Measurements from ENCODE around the gene C19orf38. TPM values are rescaled to one million over a fixed set of nuclear protein-coding genes. Genes with fewer than 3 reads are reported as not detected.

C19orf38 gene
- polyA plus RNA-seq, 1 of the 3 experiments (the other 2 are of a cell fraction), result 0.15 TPM

DNA sequence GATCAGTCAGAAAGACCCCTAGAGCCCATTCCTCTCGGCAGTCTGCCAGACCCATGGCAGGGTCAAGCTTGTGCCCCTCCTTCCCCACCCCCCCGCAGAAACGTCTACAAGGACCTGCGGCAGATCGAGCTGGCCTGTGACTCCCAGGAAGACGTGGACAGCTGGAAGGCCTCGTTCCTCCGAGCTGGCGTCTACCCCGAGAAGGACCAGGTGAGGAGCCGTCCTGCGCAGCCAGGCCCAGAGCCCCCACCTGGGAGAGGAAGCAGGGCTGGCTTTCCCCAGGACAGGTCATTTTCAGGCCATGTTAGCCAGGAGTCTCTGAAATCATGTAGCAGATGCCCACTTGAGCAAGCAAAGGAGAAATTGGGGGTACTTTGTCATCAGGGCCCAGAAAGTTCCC lies 24.5 kb upstream of the C19orf38 start:
- 89% methylated on average over 7 of the region's 12 CpGs for WGBS (ENCODE audit: low lambda C conversion rate)
- Histone ChIP-seq H3K27ac (ENCODE audit: low read depth in 2 of 2, low read length in 1 of 2) (no peak overlapping the region), H3K4me2 (no peak overlapping the region), H3K27me3 (ENCODE audit: insufficient read depth) (no peaks in the 10 kb centered on the region), H3K4me1 (ENCODE audit: control insufficient read depth in 1 of 2, insufficient read depth in 2 of 2, low read depth in 1 of 2, low read length in 1 of 2) (peaks cover 0 to 24% of the 10 kb centered on the region in 2 experiments; a peak in 1 of 4 replicates), H3K36me3 (replicated peaks in 1 of 2; ENCODE audit: control insufficient read depth in 1 of 2, insufficient read depth in 2 of 2, low read length in 1 of 2) (peaks cover 16 to 21% of the 10 kb centered on the region in 2 experiments), H3K79me2 (ENCODE audit: insufficient read depth) (no peaks in the 10 kb centered on the region), H3F3A (replicated peaks; ENCODE audit: insufficient read depth) (no peaks in the 10 kb centered on the region), H3K9me3 (no peaks in the 10 kb centered on the region), H3K4me3 (ENCODE audit: low read depth in 2 of 2, low read length in 1 of 2) (no peak overlapping the region), H3K9me2 (no peaks in the 10 kb centered on the region), H2AFZ (ENCODE audit: low read depth) (no peak overlapping the region), H4K20me1 (ENCODE audit: insufficient read depth) (no peaks in the 10 kb centered on the region), H3K9ac (no peak overlapping the region)
- CTCF ChIA-PET, result interaction anchor here (0.9 to 2.1 kb wide), 4 partner anchors 14 to 47 kb away, joined by 3 to 9 read pairs (median 3); no protein-coding TSS in a partner anchor
- DNase-seq, result no peak
- TF ChIP-seq, protein P1, sequence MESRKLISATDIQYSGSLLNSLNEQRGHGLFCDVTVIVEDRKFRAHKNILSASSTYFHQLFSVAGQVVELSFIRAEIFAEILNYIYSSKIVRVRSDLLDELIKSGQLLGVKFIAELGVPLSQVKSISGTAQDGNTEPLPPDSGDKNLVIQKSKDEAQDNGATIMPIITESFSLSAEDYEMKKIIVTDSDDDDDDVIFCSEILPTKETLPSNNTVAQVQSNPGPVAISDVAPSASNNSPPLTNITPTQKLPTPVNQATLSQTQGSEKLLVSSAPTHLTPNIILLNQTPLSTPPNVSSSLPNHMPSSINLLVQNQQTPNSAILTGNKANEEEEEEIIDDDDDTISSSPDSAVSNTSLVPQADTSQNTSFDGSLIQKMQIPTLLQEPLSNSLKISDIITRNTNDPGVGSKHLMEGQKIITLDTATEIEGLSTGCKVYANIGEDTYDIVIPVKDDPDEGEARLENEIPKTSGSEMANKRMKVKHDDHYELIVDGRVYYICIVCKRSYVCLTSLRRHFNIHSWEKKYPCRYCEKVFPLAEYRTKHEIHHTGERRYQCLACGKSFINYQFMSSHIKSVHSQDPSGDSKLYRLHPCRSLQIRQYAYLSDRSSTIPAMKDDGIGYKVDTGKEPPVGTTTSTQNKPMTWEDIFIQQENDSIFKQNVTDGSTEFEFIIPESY (IDR thresholded peaks at IDR 0.05; ENCODE audit: borderline replicate concordance, low read depth), result no peak
- TF ChIP-seq, protein P2, sequence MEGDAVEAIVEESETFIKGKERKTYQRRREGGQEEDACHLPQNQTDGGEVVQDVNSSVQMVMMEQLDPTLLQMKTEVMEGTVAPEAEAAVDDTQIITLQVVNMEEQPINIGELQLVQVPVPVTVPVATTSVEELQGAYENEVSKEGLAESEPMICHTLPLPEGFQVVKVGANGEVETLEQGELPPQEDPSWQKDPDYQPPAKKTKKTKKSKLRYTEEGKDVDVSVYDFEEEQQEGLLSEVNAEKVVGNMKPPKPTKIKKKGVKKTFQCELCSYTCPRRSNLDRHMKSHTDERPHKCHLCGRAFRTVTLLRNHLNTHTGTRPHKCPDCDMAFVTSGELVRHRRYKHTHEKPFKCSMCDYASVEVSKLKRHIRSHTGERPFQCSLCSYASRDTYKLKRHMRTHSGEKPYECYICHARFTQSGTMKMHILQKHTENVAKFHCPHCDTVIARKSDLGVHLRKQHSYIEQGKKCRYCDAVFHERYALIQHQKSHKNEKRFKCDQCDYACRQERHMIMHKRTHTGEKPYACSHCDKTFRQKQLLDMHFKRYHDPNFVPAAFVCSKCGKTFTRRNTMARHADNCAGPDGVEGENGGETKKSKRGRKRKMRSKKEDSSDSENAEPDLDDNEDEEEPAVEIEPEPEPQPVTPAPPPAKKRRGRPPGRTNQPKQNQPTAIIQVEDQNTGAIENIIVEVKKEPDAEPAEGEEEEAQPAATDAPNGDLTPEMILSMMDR (IDR thresholded peaks at IDR 0.05), result no peak
- TF ChIP-seq FOXJ3 (CRISPR knock-in tag; IDR thresholded peaks at IDR 0.05) (no peak), NFIC (IDR thresholded peaks at IDR 0.05; ENCODE audit: borderline replicate concordance) (no peak), EZH2phosphoT487 (IDR thresholded peaks at IDR 0.05; ENCODE audit: borderline replicate concordance, low read depth) (no peak), SMC3 (IDR thresholded peaks at IDR 0.05; ENCODE audit: low read depth, low read length) (no peak), FOSL2 (IDR thresholded peaks at IDR 0.05; ENCODE audit: borderline replicate concordance, low read depth) (no peak)
- POLR2A ChIA-PET, result no interaction called here

DNA sequence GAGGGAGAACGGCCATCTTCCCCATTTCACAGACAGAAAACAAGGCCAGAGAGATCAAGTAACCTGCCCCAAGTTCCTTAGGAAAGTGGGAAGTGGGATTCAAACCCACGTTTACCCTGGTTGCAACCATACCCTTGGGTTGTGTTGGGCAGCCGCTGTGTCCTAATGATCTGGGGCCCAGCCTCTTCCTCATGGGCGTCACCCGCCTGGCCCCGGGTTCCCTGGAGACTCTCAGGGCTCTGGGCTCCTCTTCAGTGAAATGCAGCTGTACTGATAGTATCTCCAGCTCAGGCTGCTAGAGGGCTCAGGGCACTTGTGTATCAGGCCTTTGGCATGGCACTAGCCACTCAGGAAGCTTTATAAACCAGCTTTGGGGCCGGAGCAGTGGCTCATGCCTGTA lies 22.0 kb upstream of the C19orf38 start:
- POLR2A ChIA-PET, result interaction anchor here (1.2 kb wide), 1 partner anchor 8 kb away, joined by 5 read pairs; no protein-coding TSS in a partner anchor
- H3K4me2 ChIP-seq, result no peak overlapping the region

More for the DNA sequence above, 22.0 kb upstream of the C19orf38 start:
- no peaks in the 10 kb centered on the region for H3K27me3 ChIP-seq (ENCODE audit: insufficient read depth)
- H3K9me3 ChIP-seq, result no peaks in the 10 kb centered on the region
- H3K9ac ChIP-seq, result no peak overlapping the region
- H3K27ac ChIP-seq (ENCODE audit: low read depth in 2 of 2, low read length in 1 of 2), result no peak overlapping the region
- peaks cover 0 to 2% of the 10 kb centered on the region in 2 experiments; a peak in 1 of 4 replicates for H3K4me1 ChIP-seq (ENCODE audit: control insufficient read depth in 1 of 2, insufficient read depth in 2 of 2, low read depth in 1 of 2, low read length in 1 of 2)
- H3K79me2 ChIP-seq (ENCODE audit: insufficient read depth), result no peaks in the 10 kb centered on the region
- peaks cover 13 to 24% of the 10 kb centered on the region in 2 experiments for H3K36me3 ChIP-seq (replicated peaks in 1 of 2; ENCODE audit: control insufficient read depth in 1 of 2, insufficient read depth in 2 of 2, low read length in 1 of 2)
- no peaks in the 10 kb centered on the region for H4K20me1 ChIP-seq (ENCODE audit: insufficient read depth)
- no peak overlapping the region for H2AFZ ChIP-seq (ENCODE audit: low read depth)
- peak; percentile 38 for DNase-seq
- WGBS (ENCODE audit: low lambda C conversion rate), result 88% methylated on average over 3 of the region's 7 CpGs
- H3K9me2 ChIP-seq, result no peaks in the 10 kb centered on the region
- H3K4me3 ChIP-seq (ENCODE audit: low read depth in 2 of 2, low read length in 1 of 2), result no peak overlapping the region
- H3F3A ChIP-seq (replicated peaks; ENCODE audit: insufficient read depth), result no peaks in the 10 kb centered on the region
- CTCF ChIA-PET, result interaction anchor here (1.0 to 2.2 kb wide), 3 partner anchors 9 to 109 kb away, joined by 3 to 5 read pairs (median 4); partner anchors contain the start of gene DNM2
- TF ChIP-seq, protein P3, sequence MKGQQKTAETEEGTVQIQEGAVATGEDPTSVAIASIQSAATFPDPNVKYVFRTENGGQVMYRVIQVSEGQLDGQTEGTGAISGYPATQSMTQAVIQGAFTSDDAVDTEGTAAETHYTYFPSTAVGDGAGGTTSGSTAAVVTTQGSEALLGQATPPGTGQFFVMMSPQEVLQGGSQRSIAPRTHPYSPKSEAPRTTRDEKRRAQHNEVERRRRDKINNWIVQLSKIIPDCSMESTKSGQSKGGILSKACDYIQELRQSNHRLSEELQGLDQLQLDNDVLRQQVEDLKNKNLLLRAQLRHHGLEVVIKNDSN (IDR thresholded peaks at IDR 0.05; ENCODE audit: borderline replicate concordance, low read depth), result no peak
- TF ChIP-seq RXRA (IDR thresholded peaks at IDR 0.05; ENCODE audit: borderline replicate concordance, low read depth), result no peak
